DOHH2 (cell line): ENCODE data around the gene TFF2.

Experiments
- H3F3A ChIP-seq: fragments of 200-600 bp; sonication (generic), shearing (Covaris generic); 2 replicates; pipeline ENCODE4 v1.6.0; 2016; ENCODE audit warnings: antibody characterized with exemption, mild to moderate bottlenecking; ENCODE audit not compliant: control insufficient read depth, insufficient read depth
- H3K27ac ChIP-seq: fragments of 200-600 bp; sonication (generic); 2 replicates; pipeline ENCODE4 v1.5.1; 2014; ENCODE audit warnings: low read depth, mild to moderate bottlenecking, low read length, moderate library complexity
- H3K27me3 ChIP-seq: fragments of 200-600 bp; sonication (generic); 2 replicates; pipeline ENCODE4 v1.6.1; 2014; ENCODE audit warnings: mild to moderate bottlenecking, low read length, mixed read lengths; ENCODE audit not compliant: control insufficient read depth
- H3K36me3 ChIP-seq: fragments of 200-600 bp; sonication (generic); 2 replicates; pipeline ENCODE4 v1.6.1; 2014; ENCODE audit warnings: mild to moderate bottlenecking, low read length, moderate library complexity, mixed read lengths; ENCODE audit not compliant: control insufficient read depth
- H3K4me1 ChIP-seq: fragments of 200-600 bp; sonication (generic); 2 replicates; pipeline ENCODE4 v1.6.1; 2014; ENCODE audit warnings: mild to moderate bottlenecking, low read length, mixed read lengths; ENCODE audit not compliant: control insufficient read depth
- H3K4me2 ChIP-seq: fragments of 200-600 bp; sonication (generic); 2 replicates; pipeline ENCODE4 v1.6.0; 2014; ENCODE audit warnings: mild to moderate bottlenecking, low read length, moderate library complexity
- H3K4me3 ChIP-seq: fragments of 200-600 bp; sonication (generic); 2 replicates; pipeline ENCODE4 v1.5.1; 2014; ENCODE audit warnings: mild to moderate bottlenecking, low read length, mixed read lengths
- H3K79me2 ChIP-seq: fragments of 200-600 bp; sonication (generic); 2 replicates; pipeline ENCODE4 v1.6.1; 2014; ENCODE audit warnings: mild to moderate bottlenecking, low read length, mixed read lengths; ENCODE audit not compliant: control insufficient read depth
- H3K9me2 ChIP-seq: fragments of 200-600 bp; sonication (generic); replicated peaks from 2 replicates; pipeline ENCODE4 v1.6.1; 2014; ENCODE audit warnings: mild to moderate bottlenecking, low read length, mixed read lengths; ENCODE audit not compliant: control insufficient read depth
- H3K9me3 ChIP-seq: fragments of 200-600 bp; sonication (generic); 2 replicates; pipeline ENCODE4 v1.6.1; 2014; ENCODE audit warnings: antibody characterized with exemption, low read length, mixed read lengths; ENCODE audit not compliant: control insufficient read depth, insufficient read depth
- H4K20me1 ChIP-seq: fragments of 200-600 bp; sonication (generic); 2 replicates; pipeline ENCODE4 v1.6.0; 2014; ENCODE audit warnings: low read depth, mild to moderate bottlenecking, antibody characterized with exemption, low read length, moderate library complexity; ENCODE audit not compliant: control insufficient read depth, insufficient read depth
- EZH2phosphoT487 ChIP-seq: fragments of 200-600 bp; sonication (generic); IDR thresholded peaks from 2 replicates; pipeline ENCODE4 v1.6.1; 2017; ENCODE audit warnings: borderline replicate concordance, mild to moderate bottlenecking, antibody characterized with exemption, low read length, moderate library complexity, mixed read lengths
- TF ChIP-seq, protein P1 (sequence below): fragments of 200-600 bp; sonication (generic); IDR thresholded peaks from one replicate; pipeline ENCODE4 v1.5.1; 2014; ENCODE audit warnings: antibody characterized with exemption, mild to moderate bottlenecking, low read depth, low read length; ENCODE audit not compliant: poor library complexity, severe bottlenecking

TFF2 gene

DNA sequence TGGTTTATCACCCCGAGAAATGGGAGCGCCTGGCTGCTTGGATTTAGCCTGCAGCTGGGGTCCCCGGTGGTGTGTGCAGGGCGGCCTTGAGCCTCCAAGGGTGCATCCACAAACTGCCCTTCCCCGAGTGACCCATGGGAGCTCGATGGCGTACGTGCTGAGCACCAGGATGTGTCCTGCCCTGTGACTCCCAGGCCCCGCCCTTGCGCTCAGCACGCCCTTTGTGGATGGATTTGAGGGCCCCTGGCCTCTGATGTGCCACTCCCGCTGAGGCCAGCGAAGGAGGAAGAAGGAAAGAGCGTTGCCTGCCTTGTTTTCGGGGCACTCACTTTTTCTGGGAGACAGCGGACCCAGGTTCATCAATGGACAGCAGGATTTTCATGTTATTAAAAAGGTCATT is 33.9 kb downstream of the TFF2 start:
- no peak for TF ChIP-seq EZH2phosphoT487
- TF ChIP-seq, protein P1, sequence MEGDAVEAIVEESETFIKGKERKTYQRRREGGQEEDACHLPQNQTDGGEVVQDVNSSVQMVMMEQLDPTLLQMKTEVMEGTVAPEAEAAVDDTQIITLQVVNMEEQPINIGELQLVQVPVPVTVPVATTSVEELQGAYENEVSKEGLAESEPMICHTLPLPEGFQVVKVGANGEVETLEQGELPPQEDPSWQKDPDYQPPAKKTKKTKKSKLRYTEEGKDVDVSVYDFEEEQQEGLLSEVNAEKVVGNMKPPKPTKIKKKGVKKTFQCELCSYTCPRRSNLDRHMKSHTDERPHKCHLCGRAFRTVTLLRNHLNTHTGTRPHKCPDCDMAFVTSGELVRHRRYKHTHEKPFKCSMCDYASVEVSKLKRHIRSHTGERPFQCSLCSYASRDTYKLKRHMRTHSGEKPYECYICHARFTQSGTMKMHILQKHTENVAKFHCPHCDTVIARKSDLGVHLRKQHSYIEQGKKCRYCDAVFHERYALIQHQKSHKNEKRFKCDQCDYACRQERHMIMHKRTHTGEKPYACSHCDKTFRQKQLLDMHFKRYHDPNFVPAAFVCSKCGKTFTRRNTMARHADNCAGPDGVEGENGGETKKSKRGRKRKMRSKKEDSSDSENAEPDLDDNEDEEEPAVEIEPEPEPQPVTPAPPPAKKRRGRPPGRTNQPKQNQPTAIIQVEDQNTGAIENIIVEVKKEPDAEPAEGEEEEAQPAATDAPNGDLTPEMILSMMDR, result no peak
- H3K9me3 ChIP-seq, result no peaks in the 10 kb centered on the region
- H3K4me3 ChIP-seq, result no peak overlapping the region
- no peaks in the 10 kb centered on the region for H3K9me2 ChIP-seq
- H3K27ac ChIP-seq, result no peak overlapping the region
- peaks cover 7% of the 10 kb centered on the region for H3K27me3 ChIP-seq
- no peaks in the 10 kb centered on the region for H3K36me3 ChIP-seq
- H4K20me1 ChIP-seq, result no peaks in the 10 kb centered on the region
- no peak overlapping the region for H3K4me2 ChIP-seq
- no peaks in the 10 kb centered on the region for H3F3A ChIP-seq
- H3K4me1 ChIP-seq, result peaks cover 14% of the 10 kb centered on the region
- H3K79me2 ChIP-seq, result no peaks in the 10 kb centered on the region

DNA sequence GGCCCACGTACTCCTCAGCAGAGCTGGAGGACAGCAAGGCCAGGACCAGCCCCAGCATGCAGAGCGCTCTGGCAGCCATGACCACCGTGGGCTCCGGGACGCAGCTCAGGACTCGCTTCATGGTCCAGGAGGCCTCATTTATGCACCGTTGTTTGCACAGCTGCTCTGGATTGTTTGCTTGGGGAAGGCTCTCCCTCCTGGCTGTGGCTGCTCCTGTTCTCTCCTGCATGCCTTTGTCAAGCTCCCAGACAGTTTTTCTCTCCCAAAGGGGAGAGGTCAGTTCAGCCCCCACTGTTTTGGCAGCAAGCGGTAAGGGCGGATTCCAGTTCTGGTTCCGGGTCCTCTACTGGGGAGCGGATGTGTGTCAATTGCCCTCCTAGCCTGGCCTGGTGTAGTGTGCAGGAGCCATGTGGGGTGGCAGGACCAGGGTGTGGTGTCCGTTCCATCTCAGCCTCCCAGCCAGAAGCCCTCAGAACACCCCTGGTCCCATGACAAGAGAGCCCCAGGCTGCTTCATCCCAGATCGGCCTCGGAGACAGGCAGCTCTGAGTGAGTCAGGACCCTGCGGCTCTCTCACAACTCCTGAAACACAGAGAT is 35.4 kb downstream of the TFF2 start, which contains the start of gene TFF3:
Gene TFF3 (minus strand): TSS at position 114 of the 596 bp plus-strand sequence. CDS start 35 bp downstream, at position 79.
- H3K4me1 ChIP-seq, result peaks cover 14% of the 10 kb centered on the region
- no peaks in the 10 kb centered on the region for H3F3A ChIP-seq
- no peaks in the 10 kb centered on the region for H3K36me3 ChIP-seq
- H3K4me2 ChIP-seq, result no peak within 1 kb of the TSS
- H4K20me1 ChIP-seq, result no peaks in the 10 kb centered on the region
- no peaks in the 10 kb centered on the region for H3K9me2 ChIP-seq
- H3K79me2 ChIP-seq, result no peaks in the 10 kb centered on the region
- no peak within 1 kb of the TSS for H3K4me3 ChIP-seq
- no peaks in the 10 kb centered on the region for H3K9me3 ChIP-seq
- peaks cover 7% of the 10 kb centered on the region for H3K27me3 ChIP-seq
- H3K27ac ChIP-seq, result no peak within 1 kb of the TSS
- TF ChIP-seq, protein P1, result no peak
- no peak for TF ChIP-seq EZH2phosphoT487

DNA sequence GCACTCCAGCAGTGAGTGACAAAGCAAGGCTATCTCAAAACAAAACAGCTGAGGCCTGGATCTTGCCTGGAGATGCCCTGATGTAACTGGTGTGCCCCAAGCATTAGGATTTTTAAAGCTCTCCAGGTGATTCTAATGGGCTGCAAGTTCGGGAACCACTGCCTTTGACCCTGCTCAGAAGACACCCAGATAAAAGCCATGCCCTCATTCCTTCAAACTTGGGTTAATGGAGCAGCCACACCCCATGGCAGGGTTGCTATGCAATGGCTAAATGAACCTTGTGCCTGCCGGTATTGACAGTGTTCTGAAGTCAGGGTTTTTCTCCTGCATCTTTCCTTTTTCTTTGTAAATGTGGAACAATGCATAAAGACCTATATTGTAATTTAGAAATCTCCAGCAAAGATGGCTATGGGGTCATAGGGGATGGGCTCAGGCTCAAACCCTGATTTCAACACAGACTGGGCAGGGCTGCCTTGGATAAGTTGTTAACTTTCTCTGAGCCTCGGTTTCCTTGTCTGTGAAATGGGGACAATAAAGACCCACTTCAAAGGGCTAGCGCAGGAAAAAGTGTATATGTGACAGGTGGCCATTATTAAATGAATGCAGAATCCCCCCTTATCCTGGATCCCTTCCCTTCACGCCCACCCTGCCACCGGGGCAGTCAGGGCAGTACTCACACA is 36.0 kb downstream of the TFF2 start:
- TF ChIP-seq EZH2phosphoT487, result no peak
- TF ChIP-seq, protein P1, result no peak
- no peaks in the 10 kb centered on the region for H3F3A ChIP-seq
- H3K27ac ChIP-seq, result no peak overlapping the region
- no peaks in the 10 kb centered on the region for H3K79me2 ChIP-seq
- no peak overlapping the region for H3K4me2 ChIP-seq
- H3K4me3 ChIP-seq, result no peak overlapping the region
- no peaks in the 10 kb centered on the region for H3K9me2 ChIP-seq
- H3K9me3 ChIP-seq, result no peaks in the 10 kb centered on the region
- peaks cover 10% of the 10 kb centered on the region for H3K4me1 ChIP-seq
- H3K36me3 ChIP-seq, result no peaks in the 10 kb centered on the region
- peaks cover 7% of the 10 kb centered on the region for H3K27me3 ChIP-seq
- no peaks in the 10 kb centered on the region for H4K20me1 ChIP-seq
